Left lobe of liver (tissue), 1 donor: Measurements from ENCODE around the gene TEX55. TPM values are rescaled to one million over a fixed set of nuclear protein-coding genes. Genes with fewer than 3 reads are reported as not detected.

ENCODE experiments used
- total RNA-seq: library from RNA; stranded (reverse); gene quantifications from one replicate; pipeline ENCODE4 v1.2.1, GENCODE V29; 2021
- donor health status: DM: no; HTN: yes; CAD: no.

TEX55 gene
- total RNA-seq, 1 donor from 2014 or later: not detected

Other genes with a start within 250 kb of the TEX55 start
- gene IGSF11, start 111.3 kb upstream of the TEX55 start, total RNA-seq: 0.08 TPM
- not detected for gene UPK1B, start 27.4 kb downstream of the TEX55 start, total RNA-seq
- 7.5 TPM for gene B4GALT4, start 94.7 kb downstream of the TEX55 start, total RNA-seq
- 2.9 TPM for gene ARHGAP31, start 148.2 kb downstream of the TEX55 start, total RNA-seq